SK-N-SH (cell line): ENCODE measurements around the gene ACTN4. TPM values are rescaled to one million over a fixed set of nuclear protein-coding genes. Genes with fewer than 3 reads are reported as not detected.

Experiments used
- CTCF ChIA-PET: fragments of 300-600, 350-600 bp; formaldehyde crosslinking; extraction: SDS; loops from one replicate; lab custom pipeline; 2021; lab: Yijun Ruan, JAX
- POLR2A ChIA-PET: fragments of 350-600 bp; sonication (Branson Sonifier 250); formaldehyde crosslinking; extraction: SDS; loops from one replicate; lab custom pipeline; 2020; ENCODE audit warnings: antibody characterized with exemption, inconsistent platforms; lab: Yijun Ruan, JAX
- DNase-seq: peaks from one replicate; pipeline ENCODE4 v3.0.0; 2012
- H2AFZ ChIP-seq: fragments of 200-600 bp; sonication (generic); 2 replicates; pipeline ENCODE4 v1.8.1; 2016; ENCODE audit warnings: antibody characterized with exemption, mild to moderate bottlenecking, low read depth
- H3F3A ChIP-seq: fragments of 200-600 bp; sonication (generic); replicated peaks from 2 replicates; pipeline ENCODE3; 2016; ENCODE audit warnings: antibody characterized with exemption, mild to moderate bottlenecking; ENCODE audit not compliant: insufficient read depth
- H3K27ac ChIP-seq, 2 experiments: fragments of 200-500 bp in 1 of 2; fragments of 200-600 bp in 1 of 2; sonication (Bioruptor generic) in 1 of 2; sonication (generic), shearing (Covaris generic) in 1 of 2; 2 replicates each; pipeline versions ENCODE4 v1.5.1 to v1.6.1; 2014 to 2016; ENCODE audit warnings: low read depth in 2 of 2, inconsistent platforms in 1 of 2, low read length in 1 of 2, mild to moderate bottlenecking in 1 of 2, mixed read lengths in 1 of 2
- H3K27me3 ChIP-seq: fragments of 200-600 bp; sonication (generic), shearing (Covaris generic); 2 replicates; pipeline ENCODE4 v1.6.1; 2016; ENCODE audit warnings: mixed run types; ENCODE audit not compliant: insufficient read depth
- H3K36me3 ChIP-seq, 2 experiments: fragments of 200-500 bp in 1 of 2; fragments of 200-600 bp in 1 of 2; sonication (Bioruptor generic) in 1 of 2; sonication (generic) in 1 of 2; replicated peaks in 1 of 2; 2 replicates each; pipeline versions ENCODE3 to v1.5.1; 2014 to 2016; ENCODE audit warnings: low read length in 1 of 2, mild to moderate bottlenecking in 1 of 2; ENCODE audit not compliant: insufficient read depth in 2 of 2, control insufficient read depth in 1 of 2
- H3K4me1 ChIP-seq, 2 experiments: fragments of 200-500 bp in 1 of 2; fragments of 200-600 bp in 1 of 2; sonication (Bioruptor generic) in 1 of 2; sonication (generic), shearing (Covaris generic) in 1 of 2; 2 replicates each; pipeline versions ENCODE4 v1.5.1 to v1.6.1; 2014 to 2016; ENCODE audit warnings: low read depth in 1 of 2, low read length in 1 of 2, mixed run types in 1 of 2; ENCODE audit not compliant: insufficient read depth in 2 of 2, control insufficient read depth in 1 of 2
- H3K4me2 ChIP-seq: fragments of 200-600 bp; sonication (generic), shearing (Covaris generic); 2 replicates; pipeline ENCODE4 v1.6.1; 2017; ENCODE audit warnings: mixed run types
- H3K4me3 ChIP-seq, 2 experiments: fragments of 200-500 bp in 1 of 2; fragments of 200-600 bp in 1 of 2; sonication (Bioruptor generic) in 1 of 2; sonication (generic), shearing (Covaris generic) in 1 of 2; 2 replicates each; pipeline versions ENCODE4 v1.5.1 to v1.8.1; 2014 to 2016; ENCODE audit warnings: low read depth in 2 of 2, inconsistent platforms in 1 of 2, low read length in 1 of 2, mild to moderate bottlenecking in 1 of 2, mixed read lengths in 1 of 2, moderate library complexity in 1 of 2
- H3K79me2 ChIP-seq: fragments of 200-600 bp; sonication (generic); 2 replicates; pipeline ENCODE4 v1.8.1; 2017; ENCODE audit warnings: mild to moderate bottlenecking; ENCODE audit not compliant: insufficient read depth
- H3K9ac ChIP-seq: fragments of 200-600 bp; sonication (generic); 2 replicates; pipeline ENCODE4 v1.6.1; 2017; ENCODE audit warnings: mixed run types
- H3K9me2 ChIP-seq: fragments of 200-600 bp; sonication (generic); 2 replicates; pipeline ENCODE4 v1.6.1; 2017; ENCODE audit warnings: mixed run types
- H3K9me3 ChIP-seq: fragments of 200-600 bp; sonication (generic); 2 replicates; pipeline ENCODE4 v1.6.1; 2017; ENCODE audit warnings: mixed run types, mild to moderate bottlenecking, moderate library complexity
- H4K20me1 ChIP-seq: fragments of 200-600 bp; sonication (generic); 2 replicates; pipeline ENCODE4 v1.6.1; 2017; ENCODE audit warnings: mild to moderate bottlenecking, mixed run types; ENCODE audit not compliant: insufficient read depth
- ELF1 ChIP-seq: IDR thresholded peaks from 2 replicates; pipeline ENCODE4 v1.4.0; 2012
- EP300 ChIP-seq, 2 experiments: IDR thresholded peaks; 2 replicates each; pipeline versions ENCODE4 v1.4.0 to v1.6.1; 2012; ENCODE audit warnings: borderline replicate concordance in 1 of 2, low read depth in 1 of 2, low read length in 1 of 2
- FOXJ3 ChIP-seq: sonication (generic); formaldehyde crosslinking; IDR thresholded peaks from 2 replicates; pipeline ENCODE4 v1.5.1; 2020; ENCODE audit warnings: mild to moderate bottlenecking, missing genetic modification reagents
- FOXM1 ChIP-seq: IDR thresholded peaks from 2 replicates; pipeline ENCODE4 v1.4.0; 2012; ENCODE audit warnings: low read depth, mild to moderate bottlenecking
- GABPA ChIP-seq: IDR thresholded peaks from 2 replicates; pipeline ENCODE4 v1.4.0; 2012; ENCODE audit warnings: low read depth, mild to moderate bottlenecking
- IRF3 ChIP-seq: fragments of 150-350 bp; IDR thresholded peaks from 2 replicates; pipeline ENCODE4 v1.6.1; 2016; ENCODE audit warnings: mild to moderate bottlenecking, low read depth, low read length
- MXI1 ChIP-seq: IDR thresholded peaks from 2 replicates; pipeline ENCODE4 v1.6.1; 2012; ENCODE audit warnings: mild to moderate bottlenecking, low read depth, low read length, improper control_type of control experiment
- NFIC ChIP-seq: IDR thresholded peaks from 2 replicates; pipeline ENCODE4 v1.4.0; 2012; ENCODE audit warnings: borderline replicate concordance
- NRF1 ChIP-seq: IDR thresholded peaks from 2 replicates; pipeline ENCODE4 v1.6.1; 2012; ENCODE audit warnings: low read depth, mild to moderate bottlenecking, low read length
- POLR2AphosphoS5 ChIP-seq: IDR thresholded peaks from 2 replicates; pipeline ENCODE4 v1.6.1; 2012; ENCODE audit warnings: low read depth, low read length
- RAD21 ChIP-seq: IDR thresholded peaks from 2 replicates; pipeline ENCODE4 v1.6.1; 2012; ENCODE audit warnings: mild to moderate bottlenecking, low read length
- RCOR1 ChIP-seq: fragments of 150-350 bp; IDR thresholded peaks from 2 replicates; pipeline ENCODE4 v1.6.1; 2017; ENCODE audit warnings: antibody characterized with exemption, low read length
- SIN3A ChIP-seq: IDR thresholded peaks from 2 replicates; pipeline ENCODE4 v1.6.1; 2012; ENCODE audit warnings: low read depth, mild to moderate bottlenecking, low read length, moderate library complexity, borderline replicate concordance
- SMC3 ChIP-seq: IDR thresholded peaks from 2 replicates; pipeline ENCODE4 v1.6.1; 2012; ENCODE audit warnings: low read depth, low read length, improper control_type of control experiment
- TCF12 ChIP-seq: IDR thresholded peaks from 2 replicates; pipeline ENCODE4 v1.4.0; 2012
- TEAD4 ChIP-seq: IDR thresholded peaks from 2 replicates; pipeline ENCODE4 v1.4.0; 2012; ENCODE audit warnings: mild to moderate bottlenecking, borderline replicate concordance; ENCODE audit not compliant: insufficient read depth
- USF1 ChIP-seq: IDR thresholded peaks from 2 replicates; pipeline ENCODE4 v1.4.0; 2012; ENCODE audit warnings: low read depth, borderline replicate concordance
- WGBS: methylation state at CpG from one replicate; pipeline ENCODE4 v1.1.6; 2017; ENCODE audit warnings: low lambda C conversion rate; 5-methylcytosine and 5-hydroxymethylcytosine counted together
- polyA plus RNA-seq, 3 experiments: library from polyadenylated mRNA; depleted of rRNA; stranded (reverse); fragments of >200 nt; gene quantifications; 2 replicates each; pipeline ENCODE4 v1.2.3, GENCODE V29; 2012
- TF ChIP-seq, protein P1 (sequence below): IDR thresholded peaks from 2 replicates; pipeline ENCODE4 v1.4.0; 2012; ENCODE audit warnings: low read depth
- TF ChIP-seq, protein P2 (sequence below): IDR thresholded peaks from 2 replicates; pipeline ENCODE4 v1.4.0; 2012; ENCODE audit warnings: low read depth, borderline replicate concordance
- TF ChIP-seq, protein P3 (sequence below): IDR thresholded peaks from 2 replicates; pipeline ENCODE4 v1.6.1; 2012; ENCODE audit warnings: mild to moderate bottlenecking, low read depth, low read length, moderate library complexity

Gene ACTN4
- polyA plus RNA-seq, 1 of the 3 experiments (the other 2 are of a cell fraction) = 598 TPM

- Histone ChIP-seq H2AFZ (no peak overlapping the region), H3K79me2 (peaks cover 97% of the 10 kb centered on the region), H3K4me1 (peaks cover 0 to 6% of the 10 kb centered on the region in 2 experiments; a peak in 2 of 4 replicates), H3K27me3 (no peaks in the 10 kb centered on the region), H3K9me2 (no peaks in the 10 kb centered on the region), H3K36me3 (peaks cover 44 to 88% of the 10 kb centered on the region in 2 experiments), H3K27ac (no peak overlapping the region; a peak in 1 of 4 replicates), H3F3A (peaks cover 9% of the 10 kb centered on the region), H3K4me2 (no peak overlapping the region), H3K9ac (no peak overlapping the region), H3K4me3 (no peak overlapping the region), H4K20me1 (peaks cover 30% of the 10 kb centered on the region; the same call in 1 of the 2 replicates), H3K9me3 (no peaks in the 10 kb centered on the region)
- DNase-seq = no peak
- TF ChIP-seq, protein P1, sequence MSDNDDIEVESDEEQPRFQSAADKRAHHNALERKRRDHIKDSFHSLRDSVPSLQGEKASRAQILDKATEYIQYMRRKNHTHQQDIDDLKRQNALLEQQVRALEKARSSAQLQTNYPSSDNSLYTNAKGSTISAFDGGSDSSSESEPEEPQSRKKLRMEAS = no peak
- TF ChIP-seq, protein P2, sequence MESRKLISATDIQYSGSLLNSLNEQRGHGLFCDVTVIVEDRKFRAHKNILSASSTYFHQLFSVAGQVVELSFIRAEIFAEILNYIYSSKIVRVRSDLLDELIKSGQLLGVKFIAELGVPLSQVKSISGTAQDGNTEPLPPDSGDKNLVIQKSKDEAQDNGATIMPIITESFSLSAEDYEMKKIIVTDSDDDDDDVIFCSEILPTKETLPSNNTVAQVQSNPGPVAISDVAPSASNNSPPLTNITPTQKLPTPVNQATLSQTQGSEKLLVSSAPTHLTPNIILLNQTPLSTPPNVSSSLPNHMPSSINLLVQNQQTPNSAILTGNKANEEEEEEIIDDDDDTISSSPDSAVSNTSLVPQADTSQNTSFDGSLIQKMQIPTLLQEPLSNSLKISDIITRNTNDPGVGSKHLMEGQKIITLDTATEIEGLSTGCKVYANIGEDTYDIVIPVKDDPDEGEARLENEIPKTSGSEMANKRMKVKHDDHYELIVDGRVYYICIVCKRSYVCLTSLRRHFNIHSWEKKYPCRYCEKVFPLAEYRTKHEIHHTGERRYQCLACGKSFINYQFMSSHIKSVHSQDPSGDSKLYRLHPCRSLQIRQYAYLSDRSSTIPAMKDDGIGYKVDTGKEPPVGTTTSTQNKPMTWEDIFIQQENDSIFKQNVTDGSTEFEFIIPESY = no peak
- TF ChIP-seq NRF1 (no peak), ELF1 (no peak), POLR2AphosphoS5 (no peak; the same call in 1 of the 2 replicates), TEAD4 (no peak), NFIC (no peak), SIN3A (no peak), FOXJ3 (CRISPR knock-in tag) (no peak), IRF3 (no peak), FOXM1 (no peak), SMC3 (no peak), USF1 (no peak), RCOR1 (no peak), RAD21 (no peak), TCF12 (no peak), MXI1 (no peak), GABPA (no peak), EP300 (IDR thresholded peaks at IDR 0.05; ENCODE audit: borderline replicate concordance in 1 of 2, low read depth in 1 of 2, low read length in 1 of 2) (no peak)
- TF ChIP-seq, protein P3, sequence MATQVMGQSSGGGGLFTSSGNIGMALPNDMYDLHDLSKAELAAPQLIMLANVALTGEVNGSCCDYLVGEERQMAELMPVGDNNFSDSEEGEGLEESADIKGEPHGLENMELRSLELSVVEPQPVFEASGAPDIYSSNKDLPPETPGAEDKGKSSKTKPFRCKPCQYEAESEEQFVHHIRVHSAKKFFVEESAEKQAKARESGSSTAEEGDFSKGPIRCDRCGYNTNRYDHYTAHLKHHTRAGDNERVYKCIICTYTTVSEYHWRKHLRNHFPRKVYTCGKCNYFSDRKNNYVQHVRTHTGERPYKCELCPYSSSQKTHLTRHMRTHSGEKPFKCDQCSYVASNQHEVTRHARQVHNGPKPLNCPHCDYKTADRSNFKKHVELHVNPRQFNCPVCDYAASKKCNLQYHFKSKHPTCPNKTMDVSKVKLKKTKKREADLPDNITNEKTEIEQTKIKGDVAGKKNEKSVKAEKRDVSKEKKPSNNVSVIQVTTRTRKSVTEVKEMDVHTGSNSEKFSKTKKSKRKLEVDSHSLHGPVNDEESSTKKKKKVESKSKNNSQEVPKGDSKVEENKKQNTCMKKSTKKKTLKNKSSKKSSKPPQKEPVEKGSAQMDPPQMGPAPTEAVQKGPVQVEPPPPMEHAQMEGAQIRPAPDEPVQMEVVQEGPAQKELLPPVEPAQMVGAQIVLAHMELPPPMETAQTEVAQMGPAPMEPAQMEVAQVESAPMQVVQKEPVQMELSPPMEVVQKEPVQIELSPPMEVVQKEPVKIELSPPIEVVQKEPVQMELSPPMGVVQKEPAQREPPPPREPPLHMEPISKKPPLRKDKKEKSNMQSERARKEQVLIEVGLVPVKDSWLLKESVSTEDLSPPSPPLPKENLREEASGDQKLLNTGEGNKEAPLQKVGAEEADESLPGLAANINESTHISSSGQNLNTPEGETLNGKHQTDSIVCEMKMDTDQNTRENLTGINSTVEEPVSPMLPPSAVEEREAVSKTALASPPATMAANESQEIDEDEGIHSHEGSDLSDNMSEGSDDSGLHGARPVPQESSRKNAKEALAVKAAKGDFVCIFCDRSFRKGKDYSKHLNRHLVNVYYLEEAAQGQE = no peak
- CTCF ChIA-PET = interaction anchor here (0.8 to 1.1 kb wide), 2 partner anchors 9 to 14 kb away, joined by 3 read pairs; no protein-coding TSS in a partner anchor
- POLR2A ChIA-PET = no interaction called here
- WGBS = 92% methylated on average over 15 of the region's 22 CpGs
These were observed 58.0 kb downstream of the ACTN4 start for GRCh38 chr19:38705197-38706019.
